GM23338 (cell line): ENCODE measurements around the gene REG4.

Experiments used
- CTCF ChIP-seq, 2 experiments: fragments of 200-600 bp in 1 of 2; sonication (generic) in 1 of 2; conservative IDR thresholded peaks; 2 replicates each; pipeline versions ENCODE4 v1.5.1 to v1.6.1; 2016 to 2017; ENCODE audit warnings: antibody characterized with exemption in 2 of 2, low read depth in 2 of 2, mild to moderate bottlenecking in 2 of 2, moderate library complexity in 1 of 2
- POLR2AphosphoS5 ChIP-seq: IDR thresholded peaks from 2 replicates; pipeline ENCODE4 v1.6.1; 2016; ENCODE audit warnings: antibody characterized with exemption, low read depth
- STAT1 ChIP-seq: IDR thresholded peaks from one replicate; pipeline ENCODE4 v1.6.1; 2016; ENCODE audit warnings: antibody characterized with exemption; ENCODE audit not compliant: unreplicated experiment

DNA sequence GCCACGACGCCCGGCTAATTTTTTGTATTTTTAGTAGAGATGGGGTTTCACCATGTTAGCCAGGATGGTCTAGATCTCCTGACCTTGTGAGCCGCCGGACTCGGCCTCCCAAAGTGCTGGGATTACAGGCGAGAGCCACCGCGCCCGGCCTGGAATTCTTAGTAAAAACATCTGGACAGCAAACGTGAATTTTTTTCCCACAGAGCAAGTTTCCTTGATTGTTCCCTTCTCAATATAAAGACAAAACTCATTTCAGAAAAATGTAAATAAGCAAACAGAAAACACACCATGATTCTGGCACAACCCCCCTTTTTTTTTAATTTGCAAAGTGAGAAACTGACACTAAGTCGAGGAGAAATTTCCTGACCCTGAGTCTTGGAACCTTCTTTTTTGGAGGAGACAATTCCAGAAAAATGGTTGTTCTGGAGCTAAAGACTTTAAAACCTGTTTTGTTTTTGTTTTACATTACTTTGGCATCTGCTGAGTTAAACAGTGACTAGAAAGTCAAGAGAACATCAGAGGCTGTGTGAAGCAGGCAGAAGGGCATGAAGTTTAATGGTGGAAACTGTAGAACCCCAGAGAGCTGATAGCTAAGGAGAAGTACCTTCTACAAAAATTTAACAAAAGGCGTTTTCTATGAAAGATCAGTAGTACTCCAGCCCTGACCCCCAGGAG is 32.2 kb downstream of the REG4 start:
- TF ChIP-seq CTCF (conservative IDR thresholded peaks at IDR 0.05; ENCODE audit: low read depth in 2 of 2) (no peak), STAT1 (no peak), POLR2AphosphoS5 (no peak)
